Measurements from ENCODE around the gene LBP.

LBP gene

DNA sequence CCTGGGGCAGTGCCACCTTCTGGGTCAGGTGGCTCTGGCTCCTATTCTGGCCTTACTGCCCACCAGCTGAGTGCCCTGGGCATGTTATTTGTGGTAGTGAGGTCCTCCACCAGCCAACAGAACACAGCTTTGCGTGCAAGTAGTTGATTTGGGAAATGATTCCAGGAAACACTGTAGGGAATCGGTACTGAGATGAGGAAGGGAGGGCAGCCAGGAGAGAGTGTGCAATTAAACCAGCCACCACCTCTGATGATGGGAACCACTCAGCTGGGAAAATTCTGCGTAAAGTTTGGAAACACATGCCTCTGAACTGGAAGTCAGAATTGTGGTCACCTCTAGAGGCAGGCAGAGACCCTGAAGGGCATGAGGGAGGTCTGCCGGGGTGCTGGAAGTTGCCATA is 459 bp downstream of the LBP start:
- Histone ChIP-seq H3K27me3 (ENCODE audit: low read length) (no peaks in the 10 kb centered on the region), H3F3A (ENCODE audit: insufficient read depth) (no peaks in the 10 kb centered on the region), H3K79me2 (ENCODE audit: insufficient read depth, low read length) (no peaks in the 10 kb centered on the region), H2AFZ (ENCODE audit: low read depth, low read length, severe bottlenecking) (no peak overlapping the region), H3K9ac (ENCODE audit: low read length) (no peak overlapping the region), H3K4me3 (ENCODE audit: insufficient read depth, low read length, poor library complexity, severe bottlenecking) (no peak overlapping the region), H4K20me1 (ENCODE audit: low read depth, low read length) (no peaks in the 10 kb centered on the region), H3K9me2 (replicated peaks; ENCODE audit: insufficient read depth, low read length) (no peaks in the 10 kb centered on the region), H3K4me2 (ENCODE audit: low read depth, low read length, poor library complexity, severe bottlenecking) (no peak overlapping the region), H3K36me3 (ENCODE audit: low read length) (no peaks in the 10 kb centered on the region), H3K27ac (ENCODE audit: low read depth, low read length) (no peak overlapping the region), H3K9me3 (ENCODE audit: insufficient read depth, low read length) (no peaks in the 10 kb centered on the region)
- no peak for TF ChIP-seq CTCF (IDR thresholded peaks at IDR 0.05; ENCODE audit: insufficient read depth, low read length, poor library complexity, severe bottlenecking)
- no peak for TF ChIP-seq EZH2phosphoT487 (conservative IDR thresholded peaks at IDR 0.05; ENCODE audit: low read length)

GRCh38 chr20:38349856-38350255 is 3.6 kb downstream of the LBP start:
- Histone ChIP-seq H3F3A (ENCODE audit: insufficient read depth) (no peaks in the 10 kb centered on the region), H3K79me2 (ENCODE audit: insufficient read depth, low read length) (no peaks in the 10 kb centered on the region), H3K27ac (ENCODE audit: low read depth, low read length) (no peak overlapping the region), H3K9me2 (replicated peaks; ENCODE audit: insufficient read depth, low read length) (no peaks in the 10 kb centered on the region), H3K4me3 (ENCODE audit: insufficient read depth, low read length, poor library complexity, severe bottlenecking) (no peak overlapping the region), H3K27me3 (ENCODE audit: low read length) (no peaks in the 10 kb centered on the region), H4K20me1 (ENCODE audit: low read depth, low read length) (no peaks in the 10 kb centered on the region), H2AFZ (ENCODE audit: low read depth, low read length, severe bottlenecking) (no peak overlapping the region), H3K36me3 (ENCODE audit: low read length) (no peaks in the 10 kb centered on the region), H3K9me3 (ENCODE audit: insufficient read depth, low read length) (no peaks in the 10 kb centered on the region), H3K9ac (ENCODE audit: low read length) (no peak overlapping the region), H3K4me2 (ENCODE audit: low read depth, low read length, poor library complexity, severe bottlenecking) (no peak overlapping the region)
- TF ChIP-seq CTCF (IDR thresholded peaks at IDR 0.05; ENCODE audit: insufficient read depth, low read length, poor library complexity, severe bottlenecking) (no peak), EZH2phosphoT487 (conservative IDR thresholded peaks at IDR 0.05; ENCODE audit: low read length) (no peak)

- H4K20me1 ChIP-seq (ENCODE audit: low read depth, low read length) = no peaks in the 10 kb centered on the region
- no peak overlapping the region for H2AFZ ChIP-seq (ENCODE audit: low read depth, low read length, severe bottlenecking)
- no peaks in the 10 kb centered on the region for H3K27me3 ChIP-seq (ENCODE audit: low read length)
- no peaks in the 10 kb centered on the region for H3K79me2 ChIP-seq (ENCODE audit: insufficient read depth, low read length)
- H3K9me3 ChIP-seq (ENCODE audit: insufficient read depth, low read length) = no peaks in the 10 kb centered on the region
- no peak overlapping the region for H3K4me3 ChIP-seq (ENCODE audit: insufficient read depth, low read length, poor library complexity, severe bottlenecking)
- H3F3A ChIP-seq (ENCODE audit: insufficient read depth) = no peaks in the 10 kb centered on the region
- H3K9me2 ChIP-seq (replicated peaks; ENCODE audit: insufficient read depth, low read length) = no peaks in the 10 kb centered on the region
- H3K9ac ChIP-seq (ENCODE audit: low read length) = no peak overlapping the region
- H3K4me2 ChIP-seq (ENCODE audit: low read depth, low read length, poor library complexity, severe bottlenecking) = no peak overlapping the region
- H3K27ac ChIP-seq (ENCODE audit: low read depth, low read length) = no peak overlapping the region
- no peak for TF ChIP-seq CTCF (IDR thresholded peaks at IDR 0.05; ENCODE audit: insufficient read depth, low read length, poor library complexity, severe bottlenecking)
- TF ChIP-seq EZH2phosphoT487 (conservative IDR thresholded peaks at IDR 0.05; ENCODE audit: low read length) = no peak
- H3K36me3 ChIP-seq (ENCODE audit: low read length) = no peaks in the 10 kb centered on the region
Observed at GRCh38 chr20:38350879-38351775, 4.8 kb downstream of the LBP start.
